Skeletal muscle tissue (tissue), 5 donors: Measurements from ENCODE around the gene USP15. TPM values are rescaled to one million over a fixed set of nuclear protein-coding genes. Genes with fewer than 3 reads are reported as not detected.
"Not testable (repeated sequence)": the region's sequence is repeated elsewhere in the genome, so short reads cannot be mapped to it uniquely, and the experiment has no call there.

Experiments
- H3K27ac ChIP-seq: one replicate; pipeline ENCODE4 v1.7.0; 2013; ENCODE audit warnings: mild to moderate bottlenecking, low read depth, low read length, inconsistent platforms
- H3K27me3 ChIP-seq, 3 donors: one replicate each; pipeline ENCODE4 v1.7.0; 2013; ENCODE audit warnings: low read length in 3 of 3; ENCODE audit not compliant: control insufficient read depth in 3 of 3, insufficient read depth in 3 of 3
- H3K36me3 ChIP-seq, 3 donors: one replicate each; pipeline ENCODE4 v1.7.0; 2013; ENCODE audit warnings: low read length in 3 of 3; ENCODE audit not compliant: control insufficient read depth in 3 of 3, insufficient read depth in 3 of 3
- H3K4me1 ChIP-seq, 3 donors: one replicate each; pipeline ENCODE4 v1.7.0; 2013; ENCODE audit warnings: low read length in 3 of 3, mild to moderate bottlenecking in 3 of 3; ENCODE audit not compliant: control insufficient read depth in 3 of 3, insufficient read depth in 3 of 3
- H3K4me3 ChIP-seq, 3 donors: one replicate each; pipeline ENCODE4 v1.7.0; 2013; ENCODE audit warnings: low read length in 3 of 3
- H3K9ac ChIP-seq, 3 donors: one replicate each; pipeline ENCODE4 v1.7.0; 2013; ENCODE audit warnings: low read length in 3 of 3, mild to moderate bottlenecking in 3 of 3, moderate library complexity in 2 of 3, low read depth in 1 of 3
- H3K9me3 ChIP-seq, 3 donors: one replicate each; pipeline ENCODE4 v1.7.0; 2013; ENCODE audit warnings: low read length in 3 of 3; ENCODE audit not compliant: control insufficient read depth in 3 of 3
- small RNA-seq: library from RNA; depleted of rRNA; stranded (forward); fragments of <200 nt; gene quantifications from one replicate; pipeline ENCODE3, GENCODE V24; 2014
- total RNA-seq: library from RNA; depleted of rRNA; stranded (reverse); fragments of >200 nt; gene quantifications from one replicate; pipeline ENCODE4 v1.2.3, GENCODE V29; 2014
- donor health status: Osteomylitis.

The USP15 gene
- total RNA-seq, 1 donor from 2014 or later: 38.1 TPM

DNA sequence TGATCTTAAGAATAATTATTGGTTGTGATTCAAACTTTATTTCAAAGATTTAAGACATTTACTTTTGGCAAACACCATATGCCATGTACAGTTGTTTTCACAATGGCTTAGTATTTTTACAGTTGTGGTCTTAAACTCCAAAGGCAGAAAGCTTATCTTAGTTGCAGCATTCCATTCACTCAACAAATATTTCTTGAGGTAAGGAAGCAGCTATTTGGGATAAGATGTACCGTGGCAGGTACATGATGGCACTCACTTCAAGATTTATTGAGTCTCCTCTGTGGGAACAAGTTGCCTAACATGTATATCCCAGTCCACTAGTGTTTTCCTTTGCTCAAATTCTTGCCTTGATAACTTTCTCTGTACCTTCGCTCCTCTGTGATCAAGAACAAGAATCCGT, 198.4 kb downstream of the USP15 start:
- Histone ChIP-seq H3K27ac (no peak overlapping the region), H3K36me3 (no peaks in the 10 kb centered on the region), H3K4me1 (no peaks in the 10 kb centered on the region), H3K9me3 (no peaks in the 10 kb centered on the region), H3K4me3 (no peak overlapping the region), H3K27me3 (no peaks in the 10 kb centered on the region), H3K9ac (no peak overlapping the region)

DNA sequence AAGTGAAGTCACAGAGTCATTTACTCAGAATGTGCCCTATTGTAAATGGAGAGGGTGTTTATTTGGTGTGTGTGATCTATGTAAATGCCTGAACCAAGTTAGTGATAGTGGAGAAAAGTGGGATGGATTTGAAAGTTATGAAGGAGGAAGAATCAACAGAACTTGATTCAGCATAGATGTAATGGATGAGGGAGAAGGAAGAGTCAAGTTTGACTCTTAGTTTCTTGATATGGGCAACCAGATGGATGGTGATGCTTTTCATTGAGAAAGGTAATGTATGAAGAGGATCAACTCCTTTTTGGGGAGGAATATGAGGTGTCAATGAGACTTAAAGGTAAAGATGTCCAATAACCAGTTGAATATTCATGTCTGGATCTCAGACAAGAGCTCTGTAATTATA, 199.8 kb downstream of the USP15 start:
- H3K9ac ChIP-seq: no peak overlapping the region
- no peaks in the 10 kb centered on the region for H3K4me1 ChIP-seq
- H3K9me3 ChIP-seq: no peaks in the 10 kb centered on the region
- H3K27ac ChIP-seq: no peak overlapping the region
- H3K4me3 ChIP-seq: no peak overlapping the region
- H3K27me3 ChIP-seq: no peaks in the 10 kb centered on the region
- no peaks in the 10 kb centered on the region for H3K36me3 ChIP-seq

DNA sequence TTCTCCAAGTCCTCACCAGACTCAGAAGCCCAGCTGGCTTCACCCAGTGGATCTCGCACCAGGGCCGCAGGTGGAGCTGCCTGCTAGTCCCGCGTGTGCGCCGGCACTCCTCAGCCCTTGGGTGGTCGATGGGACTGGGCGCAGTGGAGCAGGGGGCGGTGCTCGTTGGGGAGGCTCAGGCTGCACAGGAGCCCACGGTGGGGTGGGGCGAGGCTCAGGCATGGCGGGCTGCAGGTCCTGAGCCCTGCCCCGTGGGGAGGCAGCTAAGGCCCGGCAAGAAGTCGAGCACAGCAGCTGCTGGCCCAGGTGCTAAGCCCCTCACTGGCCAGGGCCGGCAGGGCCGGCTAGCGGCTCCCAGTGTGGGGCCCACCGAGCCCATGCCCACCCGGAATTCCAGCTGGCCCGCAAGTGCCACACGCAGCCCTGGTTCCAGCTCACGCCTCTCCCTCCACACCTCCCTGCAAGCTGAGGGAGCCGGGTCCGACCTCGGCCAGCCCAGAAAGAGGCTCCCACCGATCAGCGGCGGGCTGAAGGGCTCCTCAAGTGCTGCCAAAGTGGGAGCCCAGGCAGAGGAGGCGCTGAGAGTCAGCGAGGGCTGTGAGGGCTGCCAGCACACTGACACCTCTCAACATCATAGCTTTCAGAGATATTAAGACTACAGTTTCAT, 201.1 kb downstream of the USP15 start:
- not testable (repeated sequence) for H3K9ac ChIP-seq, H3K36me3 ChIP-seq, H3K27ac ChIP-seq, H3K4me3 ChIP-seq, H3K4me1 ChIP-seq, H3K9me3 ChIP-seq, H3K27me3 ChIP-seq

DNA sequence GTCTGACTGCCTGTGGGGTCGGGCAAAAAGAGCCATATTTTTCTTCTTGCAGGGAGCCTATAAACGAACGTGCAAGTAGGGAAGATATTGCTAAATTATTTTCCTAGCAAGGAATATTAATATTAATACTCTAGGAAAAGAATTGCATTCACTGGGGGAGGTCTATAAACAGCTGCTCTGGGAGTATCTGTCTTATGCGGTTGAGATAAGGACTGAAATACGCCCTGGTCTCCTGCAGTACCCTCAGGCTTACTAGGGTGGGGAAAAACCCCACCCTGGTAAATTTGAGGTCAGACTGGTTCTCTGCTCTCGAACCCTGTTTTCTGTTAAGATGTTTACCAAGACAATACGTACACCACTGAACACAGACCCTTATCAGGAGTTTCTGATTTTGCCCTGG, 203.0 kb downstream of the USP15 start:
- not testable (repeated sequence) for H3K36me3 ChIP-seq, H3K27me3 ChIP-seq, H3K27ac ChIP-seq, H3K9ac ChIP-seq, H3K9me3 ChIP-seq, H3K4me3 ChIP-seq
- H3K4me1 ChIP-seq: peaks cover 0 to 11% (median 7%) of the 10 kb centered on the region in 3 donors

Small RNAs within 50 kb of the gene (small RNA-seq; reads per million reads assigned to genes)
- gene RF00017 (not detected), gene RNU6-595P (not detected)

Other genes starting within 250 kb of the USP15 start
- 67.3 TPM for gene MON2, start 206.4 kb downstream of the USP15 start, total RNA-seq